Cardiac fibroblast (primary cell): ENCODE results near the gene GALT.

Experiments used
- DNase-seq, 2 donors: peaks; one replicate each; pipeline versions ENCODE4 v3.0.0 to v3.0.0-alpha.2; 2010; ENCODE audit warnings: low read depth in 2 of 2
- H3K4me3 ChIP-seq, 2 donors: replicated peaks in 1 of 2; 1 replicate in 1 of 2; 2 replicates in 1 of 2; pipeline ENCODE4 v1.5.1; 2011; ENCODE audit warnings: low read depth in 2 of 2, low read length in 2 of 2, mild to moderate bottlenecking in 2 of 2, moderate library complexity in 1 of 2
- CTCF ChIP-seq: IDR thresholded peaks from one replicate; pipeline ENCODE4 v1.5.1; 2011; ENCODE audit warnings: low read depth, mild to moderate bottlenecking, low read length, inconsistent platforms

GALT gene

GRCh38 chr9:34647084-34647403 lies 569 bp downstream of the GALT start:
- TF ChIP-seq CTCF: no peak
- H3K4me3 ChIP-seq: peak overlapping the region; percentile 61 to 76
- DNase-seq: no peak

DNA sequence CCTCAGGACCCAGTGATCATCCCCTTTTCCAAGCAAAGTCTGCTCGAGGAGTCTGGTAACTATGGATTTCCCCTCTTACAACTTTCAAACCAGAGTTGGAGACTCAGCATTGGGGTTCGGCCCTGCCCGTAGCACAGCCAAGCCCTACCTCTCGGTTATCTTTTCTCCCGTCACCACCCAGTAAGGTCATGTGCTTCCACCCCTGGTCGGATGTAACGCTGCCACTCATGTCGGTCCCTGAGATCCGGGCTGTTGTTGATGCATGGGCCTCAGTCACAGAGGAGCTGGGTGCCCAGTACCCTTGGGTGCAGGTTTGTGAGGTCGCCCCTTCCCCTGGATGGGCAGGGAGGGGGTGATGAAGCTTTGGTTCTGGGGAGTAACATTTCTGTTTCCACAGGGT lies 1.2 kb downstream of the GALT start:
- DNase-seq: no peak
- H3K4me3 ChIP-seq: peak overlapping the region; percentile 61 to 76
- no peak for TF ChIP-seq CTCF

DNA sequence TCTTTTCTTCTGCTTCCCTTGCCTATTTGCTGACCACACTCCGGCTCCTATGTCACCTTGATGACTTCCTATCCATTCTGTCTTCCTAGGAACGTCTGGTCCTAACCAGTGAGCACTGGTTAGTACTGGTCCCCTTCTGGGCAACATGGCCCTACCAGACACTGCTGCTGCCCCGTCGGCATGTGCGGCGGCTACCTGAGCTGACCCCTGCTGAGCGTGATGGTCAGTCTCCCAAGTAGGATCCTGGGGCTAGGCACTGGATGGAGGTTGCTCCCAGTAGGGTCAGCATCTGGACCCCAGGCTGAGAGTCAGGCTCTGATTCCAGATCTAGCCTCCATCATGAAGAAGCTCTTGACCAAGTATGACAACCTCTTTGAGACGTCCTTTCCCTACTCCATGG lies 2.2 kb downstream of the GALT start:
- no peak for TF ChIP-seq CTCF
- H3K4me3 ChIP-seq: no peak overlapping the region
- no peak for DNase-seq

GRCh38 chr9:34650816-34651215 lies 4.3 kb downstream of the GALT start:
- no peak for TF ChIP-seq CTCF
- DNase-seq: peak; percentile 25 to 65
- H3K4me3 ChIP-seq: no peak overlapping the region

DNA sequence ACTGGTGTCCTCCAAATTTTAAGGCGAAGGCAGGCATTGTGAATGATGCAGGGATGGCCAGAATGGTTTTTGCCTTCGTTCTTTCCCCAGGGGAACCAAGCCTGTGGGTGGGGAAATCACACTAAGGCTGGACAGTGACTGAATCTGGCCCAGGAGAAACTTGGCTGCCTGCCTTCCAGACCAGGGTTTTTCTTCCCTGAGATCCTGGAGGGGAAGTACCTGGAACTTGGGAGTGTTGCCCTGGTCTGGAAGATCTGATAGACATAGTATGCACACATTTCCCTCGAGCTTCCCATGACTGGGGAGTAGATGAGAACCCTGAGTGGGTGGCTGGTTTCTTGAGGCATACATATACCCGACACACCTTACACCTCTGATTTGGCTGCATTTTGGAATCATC lies 4.8 kb downstream of the GALT start:
- DNase-seq: peak; percentile 64 to 71
- H3K4me3 ChIP-seq: peak overlapping the region; percentile 25 to 42

GRCh38 chr9:34651876-34652601 lies 5.6 kb downstream of the GALT start, which contains the start of gene IL11RA:
IL11RA (plus strand) TSS chr9:34652185; CDS start chr9:34655218, 3,033 bp downstream.
- TF ChIP-seq CTCF: no peak
- peak; percentile 89 to 91 for DNase-seq
- H3K4me3 ChIP-seq: peak within 1 kb of the TSS; percentile 25 to 42

More for the DNA sequence above, 4.8 kb downstream of the GALT start:
- no peak for TF ChIP-seq CTCF

GRCh38 chr9:34652602-34653000 lies 6.1 kb downstream of the GALT start:
- H3K4me3 ChIP-seq: peak overlapping the region; percentile 25 to 42
- DNase-seq: peak in 1 of 2 donors; percentile 31
- no peak for TF ChIP-seq CTCF
